Stimulated activated CD8-positive, alpha-beta memory T cell treated with anti-CD3 and anti-CD28 coated beads, Interleukin-15, amount 100 ng/mL, for 48 hours (primary cell): ENCODE measurements around the gene RALB.
"Not testable (repeated sequence)": the region's sequence is repeated elsewhere in the genome, so short reads cannot be mapped to it uniquely, and the experiment has no call there.

Source experiments
- DNase-seq, 2 donors: peaks; one replicate each; pipeline ENCODE4 v3.0.0-alpha.2; 2020; ENCODE audit warnings: low read depth in 2 of 2

RALB gene

GRCh38 chr2:120243211-120243610 is 9.4 kb upstream of the RALB start:
- DNase-seq = no peak

- DNase-seq = no peak
Measured at GRCh38 chr2:120243875-120244553, 8.6 kb upstream of the RALB start.

GRCh38 chr2:120244656-120245519 is 7.8 kb upstream of the RALB start:
- no peak for DNase-seq

GRCh38 chr2:120245520-120246332 is 6.9 kb upstream of the RALB start:
- no peak for DNase-seq

GRCh38 chr2:120246546-120247300 is 5.9 kb upstream of the RALB start:
- no peak for DNase-seq

- DNase-seq = no peak
Measured at GRCh38 chr2:120247851-120248250, 4.8 kb upstream of the RALB start.

- no peak for DNase-seq
Measured at GRCh38 chr2:120250640-120251039, 2.0 kb upstream of the RALB start.

GRCh38 chr2:120251078-120251477 is 1.6 kb upstream of the RALB start:
- no peak for DNase-seq

- no peak for DNase-seq
Measured at GRCh38 chr2:120251880-120252224, 800 bp upstream of the RALB start.

- no peak for DNase-seq
Measured at GRCh38 chr2:120253021-120253882, 600 bp downstream of the RALB start.

GRCh38 chr2:120254178-120254577 is 1.5 kb downstream of the RALB start:
- no peak for DNase-seq

- no peak for DNase-seq
Measured at GRCh38 chr2:120255071-120255470, 2.4 kb downstream of the RALB start.

- no peak for DNase-seq
Measured at GRCh38 chr2:120255986-120256650, 3.5 kb downstream of the RALB start.

- DNase-seq = no peak
Measured at GRCh38 chr2:120256651-120257000, 4.0 kb downstream of the RALB start.

- DNase-seq = no peak
Measured at GRCh38 chr2:120257522-120257921, 4.9 kb downstream of the RALB start.

- no peak for DNase-seq
Measured at GRCh38 chr2:120258196-120258595, 5.5 kb downstream of the RALB start.

- DNase-seq = not testable (repeated sequence)
Measured at GRCh38 chr2:120259939-120260338, 7.3 kb downstream of the RALB start.

GRCh38 chr2:120260736-120261135 is 8.1 kb downstream of the RALB start:
- DNase-seq = no peak

GRCh38 chr2:120261387-120262006 is 8.8 kb downstream of the RALB start:
- DNase-seq = peak; percentile 52 to 58

- no peak for DNase-seq
Measured at GRCh38 chr2:120262150-120262549, 9.5 kb downstream of the RALB start.
